ENCODE measurements around the gene VGLL4.
"Not testable (repeated sequence)": the region's sequence is repeated elsewhere in the genome, so short reads cannot be mapped to it uniquely, and the experiment has no call there.

VGLL4 gene, protein sequence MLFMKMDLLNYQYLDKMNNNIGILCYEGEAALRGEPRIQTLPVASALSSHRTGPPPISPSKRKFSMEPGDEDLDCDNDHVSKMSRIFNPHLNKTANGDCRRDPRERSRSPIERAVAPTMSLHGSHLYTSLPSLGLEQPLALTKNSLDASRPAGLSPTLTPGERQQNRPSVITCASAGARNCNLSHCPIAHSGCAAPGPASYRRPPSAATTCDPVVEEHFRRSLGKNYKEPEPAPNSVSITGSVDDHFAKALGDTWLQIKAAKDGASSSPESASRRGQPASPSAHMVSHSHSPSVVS

DNA sequence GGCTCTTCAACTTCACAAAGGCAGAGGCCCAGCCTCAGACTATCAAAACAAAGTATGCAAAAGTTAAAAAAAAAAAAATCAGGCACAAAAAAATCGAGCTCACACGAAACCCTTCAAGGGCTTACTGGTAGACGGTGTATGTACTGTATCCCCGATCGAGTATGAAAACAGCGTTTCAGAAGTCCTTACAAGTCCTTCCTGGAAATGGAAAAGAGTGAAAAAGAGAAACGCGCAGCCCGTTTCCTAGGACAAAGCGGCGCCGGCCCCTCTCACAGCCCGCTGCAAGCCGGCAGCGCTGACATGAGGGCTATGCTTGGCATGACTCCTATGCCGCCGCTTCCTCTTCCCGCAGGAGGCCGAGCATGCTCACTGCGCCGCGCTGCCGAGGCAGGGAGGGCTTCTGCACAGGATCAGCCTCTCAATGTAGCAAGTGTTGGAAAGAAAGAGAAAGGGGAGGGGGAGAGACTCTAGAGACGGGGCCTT, at the start of gene VGLL4:
TSS of gene VGLL4 (minus strand) at position 311 of the 483 bp plus-strand sequence. CDS start 397 bp downstream, outside the sequence.
- DNase-seq (ENCODE audit: low read depth in 3 of 3): peak; percentile 40 to 47 (median 43)

DNA sequence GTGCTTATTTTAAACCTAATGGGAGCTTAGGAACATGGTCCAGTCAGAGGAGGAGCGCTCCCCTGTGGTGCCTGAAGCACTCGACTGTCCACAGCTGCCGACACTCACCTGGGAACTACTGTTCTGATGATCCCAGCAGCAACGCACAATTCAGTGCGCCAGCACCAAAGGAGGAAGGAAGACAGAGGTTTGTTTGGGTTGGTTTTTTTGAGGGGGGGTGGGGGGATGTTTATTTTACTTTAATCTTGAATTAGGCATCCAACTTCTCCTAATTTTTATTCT, 48.8 kb upstream of the VGLL4 start:
- DNase-seq (ENCODE audit: low read depth in 3 of 3): no peak

DNA sequence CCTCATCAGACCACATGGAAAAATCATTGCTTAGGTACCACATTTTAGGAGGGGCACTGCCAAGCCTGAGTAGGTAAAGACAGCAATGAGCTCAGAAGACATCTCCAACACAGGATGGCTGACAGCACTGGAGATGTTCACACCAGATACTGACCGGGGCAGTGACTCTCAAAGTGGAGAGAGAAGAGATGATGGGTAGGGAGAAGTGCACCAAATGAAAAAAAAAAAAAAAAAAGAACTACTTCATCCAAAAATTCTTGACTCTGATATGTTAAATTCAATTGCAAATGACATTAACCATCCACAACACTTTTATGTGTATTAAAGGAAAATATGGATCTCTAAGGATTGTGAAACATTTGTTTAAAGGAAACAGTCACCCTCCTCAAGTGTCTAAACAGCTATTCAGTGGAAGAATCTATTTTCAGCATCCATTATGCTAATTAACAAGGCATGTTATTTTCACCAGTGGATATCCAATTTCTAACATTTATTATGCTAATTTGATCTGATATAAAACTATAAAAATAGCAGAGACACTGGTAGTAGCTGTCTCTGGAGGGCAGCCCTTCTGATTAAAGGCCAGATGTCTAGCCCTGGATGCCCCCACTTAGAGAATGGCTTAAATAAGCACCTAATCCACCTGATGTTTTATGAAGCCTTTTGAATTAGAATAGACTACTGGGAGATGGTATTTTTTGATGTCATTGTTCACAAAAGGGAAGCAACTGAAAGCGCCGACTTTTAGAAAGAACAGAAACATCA, 48.2 kb upstream of the VGLL4 start:
- no peak for DNase-seq (ENCODE audit: low read depth in 3 of 3)

DNA sequence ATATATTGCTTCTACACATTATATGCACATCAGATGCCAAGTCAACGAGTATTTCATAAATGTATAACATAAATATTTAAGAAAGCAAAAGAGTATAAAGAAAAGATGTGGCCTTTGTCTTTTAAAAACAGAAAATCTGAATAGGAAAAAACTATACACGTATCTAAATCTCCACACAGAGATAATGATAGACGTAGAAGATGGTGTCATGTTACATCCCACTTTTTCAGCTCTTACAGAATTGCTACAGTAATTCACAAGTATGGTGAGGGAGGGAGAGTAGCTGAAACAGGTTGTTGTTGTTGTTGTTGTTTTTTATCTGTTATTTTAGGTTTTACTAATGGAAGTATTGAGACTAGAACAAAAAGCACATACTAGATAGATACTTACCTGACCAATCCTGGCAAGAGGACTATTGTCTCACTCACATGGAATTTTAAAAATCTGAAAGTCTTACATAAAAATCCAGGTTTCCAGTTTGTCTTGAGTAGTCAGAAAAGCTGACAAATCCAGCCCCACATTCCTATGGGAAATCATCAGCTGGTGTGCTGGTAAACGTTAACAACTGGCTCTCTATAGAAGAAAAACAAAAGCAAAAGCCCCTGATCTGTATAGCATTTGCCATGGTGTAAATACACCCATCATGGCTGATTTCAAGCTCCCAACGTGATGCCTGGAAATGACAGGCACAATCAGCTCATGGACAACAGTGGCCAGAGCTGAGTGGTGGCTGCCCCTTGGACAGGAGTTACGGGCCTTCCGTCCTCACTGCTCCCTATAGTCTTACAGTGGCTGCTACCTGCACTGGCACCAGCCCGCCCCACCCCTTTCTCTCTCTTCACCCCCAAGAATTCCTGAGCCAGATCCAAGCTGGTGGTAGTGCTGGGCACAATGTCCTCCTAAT, 47.4 kb upstream of the VGLL4 start:
- DNase-seq (ENCODE audit: low read depth in 3 of 3): no peak

DNA sequence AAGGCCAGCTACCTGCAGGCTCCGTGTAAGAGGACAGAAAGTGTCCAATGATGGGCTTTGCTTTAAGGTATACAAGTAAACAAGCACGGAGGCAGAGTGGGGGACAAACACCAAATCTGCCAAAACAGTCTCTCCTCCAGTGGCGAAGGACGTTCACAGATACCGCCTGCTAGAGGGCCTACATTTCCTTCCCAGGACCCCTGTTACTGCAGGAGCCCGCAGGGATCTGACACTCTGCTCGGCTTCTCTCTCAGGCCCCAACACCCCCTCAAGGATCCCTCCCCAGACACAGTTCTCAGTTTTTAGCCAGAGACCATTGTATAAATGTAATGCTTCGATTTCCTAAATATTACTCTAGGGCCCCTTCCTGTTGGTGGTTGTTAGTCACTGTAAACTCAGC, 46.0 kb upstream of the VGLL4 start:
- no peak for DNase-seq (ENCODE audit: low read depth in 3 of 3)

DNA sequence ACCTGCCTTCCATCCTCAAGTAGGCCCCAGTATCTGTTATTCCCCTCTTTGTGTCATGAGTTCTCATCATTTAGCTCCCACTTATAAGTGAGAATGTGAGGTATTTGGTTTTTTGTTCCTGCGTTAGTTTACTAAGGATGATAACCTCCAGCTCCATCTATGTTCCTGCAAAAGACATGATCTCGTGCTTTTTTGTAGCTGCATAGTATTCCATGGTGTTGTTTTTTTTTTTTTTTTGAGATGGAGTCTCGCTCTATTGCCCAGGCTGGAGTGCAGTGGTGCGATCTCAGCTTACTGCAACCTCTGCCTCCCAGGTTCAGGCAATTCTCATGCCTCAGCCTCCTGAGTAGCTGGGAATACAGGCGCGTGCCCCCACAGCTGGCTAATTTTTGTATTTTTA, 41.3 kb upstream of the VGLL4 start:
- not testable (repeated sequence) for DNase-seq (ENCODE audit: low read depth in 3 of 3)

DNA sequence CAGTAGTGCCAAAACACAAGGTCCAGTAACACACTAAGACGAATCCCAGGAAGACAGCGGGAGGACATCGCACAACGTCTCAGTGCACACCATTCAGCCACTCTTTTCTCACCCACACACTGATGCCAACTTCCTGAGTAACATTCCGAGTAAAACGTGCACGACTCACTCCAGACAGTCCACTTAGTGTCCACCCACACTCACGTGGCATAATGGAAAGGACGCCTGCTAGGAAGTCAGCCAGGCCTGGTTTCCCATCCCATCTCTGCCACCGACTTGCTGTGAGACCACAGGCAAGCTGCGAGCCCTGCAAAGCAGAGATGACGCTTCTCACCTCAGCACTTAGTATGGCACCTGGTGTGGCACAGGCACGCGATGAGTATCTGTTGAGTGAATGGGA, 36.8 kb upstream of the VGLL4 start:
- no peak for DNase-seq (ENCODE audit: low read depth in 3 of 3)

DNA sequence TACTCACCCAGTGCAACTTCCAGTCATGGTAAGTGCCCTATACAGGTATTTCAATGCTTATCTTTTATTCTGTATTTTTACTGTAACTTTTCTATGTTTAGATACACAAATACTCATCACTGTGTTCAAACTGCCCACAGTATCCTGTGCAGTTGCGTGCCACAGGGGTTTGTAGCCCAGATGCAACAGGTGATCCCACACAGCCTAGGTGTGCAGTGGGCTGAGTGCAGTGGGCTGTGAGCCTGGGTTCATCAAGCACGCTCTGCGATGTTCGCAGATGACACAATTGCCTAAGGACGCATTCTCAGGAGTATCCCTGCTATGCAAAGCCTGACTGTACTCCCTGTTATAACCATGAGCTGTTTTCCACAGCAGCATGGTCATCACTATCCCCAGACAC, 36.2 kb upstream of the VGLL4 start:
- no peak for DNase-seq (ENCODE audit: low read depth in 3 of 3)

DNA sequence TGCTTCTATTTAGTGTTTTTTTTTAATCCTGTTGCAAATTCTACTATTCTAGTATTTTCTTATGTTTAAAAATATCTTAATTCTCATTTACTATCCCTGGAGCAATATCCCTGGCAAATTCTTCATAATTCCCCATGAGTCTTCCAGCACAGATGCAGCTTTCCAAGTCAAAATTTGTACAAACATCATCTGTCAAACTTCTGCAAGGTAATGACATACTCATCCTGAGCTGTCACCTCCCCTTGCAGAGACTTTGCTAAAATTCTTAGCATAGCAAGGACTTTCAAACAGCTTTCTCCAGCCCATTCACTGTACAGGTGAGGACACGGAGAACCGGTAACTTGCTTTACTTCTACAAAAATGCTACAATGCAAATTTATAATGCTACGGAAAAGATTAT, 28.6 kb upstream of the VGLL4 start:
- DNase-seq (ENCODE audit: low read depth in 3 of 3): no peak

DNA sequence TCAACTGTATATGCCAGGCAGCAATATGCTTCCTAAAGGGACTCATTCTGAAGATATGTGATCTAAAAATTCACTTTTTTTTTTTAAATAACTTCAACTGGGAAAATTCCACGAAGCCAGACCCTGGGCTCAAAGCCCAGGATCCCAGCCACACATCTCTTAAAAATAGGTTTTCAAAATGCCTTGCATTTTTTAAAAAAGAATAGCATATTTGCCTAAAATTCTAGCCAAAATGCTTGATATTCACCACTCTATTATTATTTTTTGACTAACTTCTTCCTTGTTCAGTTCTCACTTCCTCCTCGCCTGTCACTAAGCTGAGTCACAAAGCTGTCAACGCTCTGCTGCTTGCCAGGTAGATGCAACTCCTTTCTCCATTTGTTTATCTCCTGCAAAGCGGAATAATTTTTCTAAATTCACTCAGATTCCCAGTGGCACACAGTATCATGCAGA, 28.0 kb upstream of the VGLL4 start:
- DNase-seq (ENCODE audit: low read depth in 3 of 3): no peak

DNA sequence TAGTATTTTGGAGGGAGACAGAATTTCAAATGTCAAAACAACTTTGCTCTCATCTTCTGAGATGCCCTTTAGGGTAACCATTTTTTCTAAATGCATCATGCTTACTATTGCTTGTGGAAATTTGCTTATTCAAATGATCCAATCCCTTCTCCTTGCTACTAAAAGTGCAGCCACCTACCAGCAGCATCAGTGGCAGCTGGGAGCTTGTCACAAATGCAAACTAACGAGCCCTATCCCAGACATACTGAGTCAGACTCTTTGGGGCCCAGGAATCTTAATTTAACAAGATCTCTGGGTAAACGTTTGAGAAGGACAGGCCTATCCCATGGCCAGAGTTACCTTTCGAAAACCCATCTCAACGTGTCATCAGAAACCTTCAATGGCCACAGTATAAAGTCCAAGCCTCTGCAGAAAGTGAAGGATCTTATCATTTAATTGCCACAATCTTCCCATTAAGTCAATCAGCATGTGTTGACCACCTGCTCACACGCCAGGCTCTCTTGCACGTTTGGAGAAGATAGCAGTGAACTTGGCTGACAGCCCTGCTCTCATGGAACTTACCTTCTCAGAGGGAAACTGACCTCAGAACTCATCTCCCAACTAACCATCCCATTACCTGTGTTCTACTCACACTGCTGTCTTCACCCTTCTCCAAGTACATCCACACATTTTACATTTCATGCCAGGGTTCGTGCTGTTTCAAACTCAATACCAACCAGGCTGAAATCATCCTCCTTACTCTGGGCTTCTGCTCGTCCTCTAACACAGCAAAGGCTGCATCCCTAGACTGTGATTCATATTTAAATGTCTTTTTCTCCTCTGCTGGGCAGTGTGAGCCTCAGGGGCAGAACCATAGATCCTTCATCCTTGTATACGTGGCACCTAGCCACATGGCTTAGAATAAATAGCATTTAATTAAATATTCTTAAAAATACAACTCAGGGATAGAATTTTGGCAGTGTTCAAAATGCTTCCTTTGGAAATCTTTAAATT, 24.8 kb upstream of the VGLL4 start:
- no peak for DNase-seq (ENCODE audit: low read depth in 3 of 3)

DNA sequence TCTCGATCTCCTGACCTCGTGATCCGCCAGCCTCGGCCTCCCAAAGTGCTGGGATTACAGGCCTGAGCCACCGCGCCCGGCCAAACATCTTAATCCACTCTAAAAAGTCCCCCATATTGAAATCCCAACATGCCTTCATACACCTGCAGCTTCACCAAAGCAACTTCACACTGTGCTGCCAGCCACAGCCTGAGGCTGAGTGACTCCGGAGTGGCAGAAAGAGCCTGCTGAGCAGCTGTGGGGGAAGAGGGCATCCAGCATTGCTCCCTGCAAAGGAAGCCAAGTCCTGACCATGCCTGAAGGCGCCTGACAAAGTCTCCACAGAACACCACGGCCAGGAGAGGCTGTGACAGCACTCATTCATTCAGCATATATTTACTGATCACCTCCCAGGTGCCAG, 21.6 kb upstream of the VGLL4 start:
- no peak for DNase-seq (ENCODE audit: low read depth in 3 of 3)

DNA sequence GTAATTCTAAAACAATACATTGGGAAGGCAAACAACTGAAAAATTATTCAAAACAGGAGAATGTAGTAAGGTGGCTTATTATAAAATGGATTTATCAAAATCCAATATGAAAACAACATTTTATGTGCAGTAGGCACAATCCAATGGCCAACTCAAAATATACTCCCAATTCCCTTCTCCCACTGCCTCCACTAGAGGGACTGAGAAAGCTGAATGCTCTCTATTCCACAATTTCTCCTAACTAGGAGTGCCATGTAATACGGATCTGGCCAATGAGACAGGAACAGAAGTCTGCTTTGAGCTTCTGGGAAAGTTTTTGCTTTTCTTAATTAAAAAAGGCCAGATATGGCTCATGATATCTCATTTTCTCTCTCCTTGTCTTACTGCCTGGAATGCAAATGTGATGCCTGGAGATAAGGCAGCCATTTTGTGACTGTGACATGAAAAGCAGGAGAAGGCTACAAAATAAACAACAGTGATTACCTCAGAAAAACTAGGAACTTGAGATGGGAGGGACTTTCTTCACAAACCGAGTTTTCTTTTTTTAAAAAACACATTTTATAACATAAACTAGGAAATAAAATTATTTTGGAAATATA, 18.8 kb upstream of the VGLL4 start:
- no peak for DNase-seq (ENCODE audit: low read depth in 3 of 3)

DNA sequence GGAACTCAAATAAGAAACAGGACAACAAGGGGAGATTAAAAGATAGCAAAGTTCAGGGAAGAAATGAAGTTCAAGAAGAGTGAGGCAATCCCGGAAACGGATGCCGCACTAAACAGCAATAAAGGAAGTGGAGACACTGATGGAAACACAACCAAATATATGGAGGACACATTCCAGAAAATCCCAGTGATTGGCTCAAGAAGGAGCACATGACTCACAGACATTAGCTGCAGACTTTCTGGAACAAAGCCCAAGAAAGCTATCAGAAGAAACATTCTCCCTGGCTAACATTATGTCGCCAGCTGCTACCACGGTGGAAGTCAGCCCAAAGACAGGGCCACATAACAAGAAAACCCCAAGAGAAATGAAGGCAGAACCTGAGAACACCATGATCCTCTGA, 18.1 kb upstream of the VGLL4 start:
- no peak for DNase-seq (ENCODE audit: low read depth in 3 of 3)

DNA sequence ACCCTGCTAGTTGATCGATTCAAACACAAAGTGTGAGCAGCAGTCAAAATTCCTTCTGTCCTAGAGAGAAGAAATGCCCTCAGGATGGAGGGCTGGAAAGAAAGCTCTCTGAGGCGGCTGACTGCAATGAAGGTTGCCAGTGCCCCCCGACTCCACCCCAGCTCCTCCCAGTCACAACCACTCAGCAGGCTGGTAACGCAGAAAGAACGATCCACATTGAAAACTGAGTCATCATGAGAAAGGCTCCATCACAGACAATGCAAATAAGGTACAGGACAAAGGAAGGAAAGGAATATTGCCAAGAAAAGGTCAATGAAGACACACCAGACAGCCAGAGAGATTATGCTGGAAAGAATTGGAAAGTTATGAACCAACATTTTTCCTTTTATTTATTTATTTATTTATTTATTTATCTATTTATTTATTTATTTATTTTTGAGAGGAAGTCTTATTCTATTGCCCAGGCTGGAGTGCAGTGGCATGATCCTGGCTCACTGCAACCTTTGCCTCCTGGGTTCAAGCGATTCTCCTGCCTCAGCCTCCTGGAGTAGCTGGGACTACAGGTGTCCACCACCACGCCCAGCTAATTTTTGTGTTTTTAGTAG, 17.4 kb upstream of the VGLL4 start:
- DNase-seq (ENCODE audit: low read depth in 3 of 3): no peak

DNA sequence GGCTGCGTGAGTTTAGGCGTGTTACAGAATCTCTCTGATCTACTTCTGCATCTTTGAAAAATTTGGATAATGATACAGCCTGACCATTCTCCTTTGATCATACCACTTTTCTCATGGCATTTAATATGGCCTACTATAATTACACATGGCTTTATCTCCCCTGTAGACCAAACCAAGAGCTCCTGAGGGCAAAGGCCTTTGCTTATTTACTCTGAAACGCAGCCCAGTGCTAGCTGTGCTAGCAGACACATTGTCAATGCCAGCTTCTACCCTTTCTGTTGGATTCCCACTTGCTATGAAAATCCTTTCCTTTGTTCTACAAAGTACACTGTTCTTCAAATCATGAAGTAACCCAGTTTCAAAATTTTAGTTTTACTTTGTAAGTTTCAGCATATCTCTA, 16.5 kb upstream of the VGLL4 start:
- no peak for DNase-seq (ENCODE audit: low read depth in 3 of 3)

DNA sequence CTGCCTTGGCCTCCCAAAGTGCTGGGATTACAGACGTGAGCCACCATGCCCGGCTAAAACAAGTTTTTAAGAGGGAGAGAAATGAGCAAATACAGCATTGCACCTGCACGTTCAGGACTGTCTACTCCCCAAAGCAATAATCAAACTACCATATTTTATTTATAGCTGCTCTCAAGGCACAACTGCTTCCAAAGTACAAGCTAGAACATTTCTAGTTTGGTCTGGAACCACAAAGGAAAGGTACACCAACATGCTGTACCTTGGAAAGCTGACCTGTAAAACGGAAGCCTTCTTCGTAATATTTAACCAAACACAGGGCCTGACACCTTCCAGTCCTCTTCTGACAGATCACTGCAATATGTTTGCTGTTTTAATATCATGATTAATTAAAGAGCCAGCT, 14.5 kb upstream of the VGLL4 start:
- DNase-seq (ENCODE audit: low read depth in 3 of 3): no peak

DNA sequence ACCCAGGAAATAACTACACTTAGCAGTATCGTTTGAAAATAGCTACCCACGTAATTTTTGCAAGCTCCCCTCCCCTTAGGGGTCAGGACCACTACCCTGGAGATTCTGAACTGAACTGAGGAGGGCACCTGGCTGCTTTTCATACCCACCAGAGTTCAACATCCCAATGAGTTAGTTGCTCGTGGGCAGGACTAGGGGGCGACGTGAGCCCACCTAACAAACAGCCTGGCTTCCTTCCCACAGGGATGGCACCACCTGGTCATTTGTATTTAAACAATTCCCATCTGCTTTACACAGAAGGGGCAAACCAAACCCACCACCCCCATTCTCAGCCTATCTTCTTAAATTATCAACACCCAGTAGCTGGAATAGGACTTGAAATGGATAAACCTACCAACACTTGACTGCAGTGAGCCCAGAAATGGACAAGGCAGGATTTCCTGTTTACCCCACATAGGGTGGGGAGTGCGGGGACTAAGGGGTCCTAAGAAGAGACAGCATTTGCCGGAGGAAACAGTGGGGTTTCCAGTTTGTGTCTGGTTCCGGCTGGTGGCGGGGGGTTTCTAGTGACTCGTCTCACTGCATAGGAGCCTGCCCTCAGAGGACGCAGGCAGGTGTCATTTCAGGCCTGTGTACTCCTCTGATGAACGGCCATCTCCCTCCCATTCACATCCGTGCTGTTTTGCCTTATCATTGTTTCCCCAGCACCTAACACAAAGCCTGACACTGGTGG, 11.6 kb upstream of the VGLL4 start:
- no peak for DNase-seq (ENCODE audit: low read depth in 3 of 3)

DNA sequence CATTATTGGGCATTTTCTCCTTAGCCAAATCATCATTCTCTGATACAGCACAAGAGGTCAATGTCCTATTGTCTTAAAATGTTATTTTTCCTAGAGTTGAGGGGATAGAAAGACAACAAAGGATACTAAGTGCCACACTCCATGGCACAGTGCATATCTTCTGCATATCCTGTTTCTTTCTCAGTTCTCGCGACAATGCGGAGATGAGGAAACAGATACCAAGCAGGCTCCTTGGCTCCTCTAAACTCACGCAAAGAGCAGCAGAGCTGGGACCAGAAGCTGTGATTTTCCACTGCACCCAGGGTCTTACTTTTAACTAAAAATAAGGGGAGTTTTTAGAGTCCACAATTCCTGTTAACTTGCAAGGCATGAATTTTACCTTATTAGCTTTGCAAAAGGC, 10.5 kb upstream of the VGLL4 start:
- no peak for DNase-seq (ENCODE audit: low read depth in 3 of 3)
